Measurements from ENCODE around the gene HHEX.

Gene HHEX

DNA sequence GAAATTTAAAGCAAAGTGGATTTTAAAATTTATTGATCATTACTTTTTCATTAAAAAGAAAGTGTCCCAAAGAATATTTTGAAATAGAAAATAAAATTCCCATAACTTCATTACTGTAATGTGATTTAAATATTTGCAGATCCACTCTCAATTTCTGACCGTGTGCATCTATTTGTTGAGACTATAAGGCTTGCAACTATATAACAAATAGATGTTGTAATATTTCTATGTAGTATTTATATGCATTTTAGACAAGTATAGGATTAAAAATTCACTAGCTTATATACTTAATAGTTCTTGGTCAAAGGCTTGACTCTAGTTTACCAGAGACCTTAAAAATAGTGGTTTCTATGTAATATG is 3.8 kb downstream of the HHEX start:
- DNase-seq = no peak

GRCh38 chr10:92695679-92696605 is 6.2 kb downstream of the HHEX start:
- no peak for DNase-seq

DNA sequence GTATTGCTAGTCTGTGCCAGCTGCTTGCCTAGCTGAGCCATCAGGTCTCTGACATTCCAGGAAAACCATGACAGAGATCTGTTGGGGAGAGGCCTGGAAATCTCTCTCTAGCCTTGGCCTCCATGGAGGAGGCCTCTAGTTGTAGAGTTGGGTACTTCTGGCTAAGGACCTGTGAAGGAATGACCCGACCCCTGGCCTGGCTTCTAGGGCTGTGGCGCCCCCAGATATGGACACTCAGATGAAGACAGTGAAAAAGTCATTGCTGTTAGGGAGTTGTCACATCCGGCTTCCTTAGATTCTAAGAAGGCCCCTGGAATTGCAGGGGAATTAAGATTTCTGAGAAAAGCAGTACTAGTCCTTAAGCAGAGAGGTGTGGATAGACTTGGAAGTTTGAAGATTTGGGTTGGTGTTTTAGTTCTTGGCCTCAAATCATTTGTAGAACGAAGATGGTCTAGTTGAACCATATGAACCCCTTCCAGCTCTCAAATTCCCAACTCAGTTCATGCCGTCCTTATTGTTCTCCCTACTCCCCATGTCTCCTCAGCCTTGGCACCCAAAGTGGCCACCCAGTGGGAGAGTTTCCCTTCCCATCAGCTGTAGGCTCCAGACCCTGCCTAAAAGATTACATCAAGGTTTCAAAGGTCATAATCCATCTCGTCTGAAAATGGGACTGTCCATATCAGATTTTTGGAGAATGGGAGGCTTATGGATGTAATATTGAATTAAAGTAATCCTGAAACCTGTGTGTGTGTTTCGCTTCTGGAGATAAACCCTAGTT is 7.0 kb downstream of the HHEX start:
- DNase-seq = no peak

DNA sequence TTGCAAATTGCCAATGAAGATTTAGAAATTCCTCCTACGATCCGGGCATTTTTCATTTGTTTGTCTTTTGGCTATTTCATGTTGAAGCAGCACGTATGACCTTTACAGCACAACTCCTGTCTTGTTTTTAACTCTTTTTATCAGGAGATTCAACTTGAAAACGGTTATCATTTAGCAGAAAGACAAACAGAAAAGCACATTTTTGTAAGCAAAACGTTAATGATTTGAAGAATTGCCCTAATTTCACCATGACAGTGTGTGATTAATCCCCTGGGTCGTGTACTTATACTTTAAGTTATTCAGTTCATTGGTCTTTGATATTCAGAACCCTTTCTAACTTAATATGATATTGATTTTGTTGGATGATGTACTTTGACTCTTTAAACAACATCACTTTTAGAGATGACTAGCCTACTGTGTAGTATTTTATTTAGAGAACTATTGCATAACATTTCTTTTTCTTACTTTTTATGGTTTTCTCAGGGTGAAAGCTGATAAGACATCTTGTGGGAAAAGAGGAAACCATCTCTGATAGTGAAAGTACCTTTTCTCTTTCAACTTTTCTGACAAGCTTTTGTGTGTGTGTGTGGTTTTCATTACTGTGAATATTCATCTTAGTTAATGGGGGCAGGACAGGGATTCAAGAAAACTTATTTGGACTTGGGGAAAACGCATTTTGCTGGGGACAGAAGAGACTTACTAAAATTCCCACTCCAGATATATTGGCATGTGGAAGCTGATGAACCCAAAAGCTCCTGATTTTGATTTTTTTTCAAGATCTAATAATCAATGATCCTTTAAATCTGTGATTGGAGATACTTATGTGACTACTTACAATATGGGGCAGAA is 8.1 kb downstream of the HHEX start:
- no peak for DNase-seq

DNA sequence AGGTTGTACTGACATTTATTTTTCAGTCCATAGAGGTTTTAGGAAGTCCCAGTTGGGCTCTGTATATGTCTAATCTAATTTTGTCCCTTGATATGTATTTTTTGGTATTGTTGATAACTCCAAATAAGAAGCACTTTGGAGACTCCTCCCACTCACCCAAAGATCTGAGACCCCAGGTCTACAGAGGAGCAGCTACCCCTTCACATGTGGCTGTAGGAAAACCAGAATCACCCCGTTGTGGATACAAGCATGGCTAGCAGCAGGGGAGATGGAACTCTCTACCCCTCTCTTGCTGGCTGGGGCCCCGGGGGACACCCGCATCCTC is 9.4 kb downstream of the HHEX start:
- DNase-seq = no peak

- peak in 1 of 2 experiments; percentile 24 for DNase-seq
These were observed 10.0 kb downstream of the HHEX start for GRCh38 chr10:92699518-92700381.

GRCh38 chr10:92702301-92702916 is 12.7 kb downstream of the HHEX start:
- DNase-seq = no peak

DNA sequence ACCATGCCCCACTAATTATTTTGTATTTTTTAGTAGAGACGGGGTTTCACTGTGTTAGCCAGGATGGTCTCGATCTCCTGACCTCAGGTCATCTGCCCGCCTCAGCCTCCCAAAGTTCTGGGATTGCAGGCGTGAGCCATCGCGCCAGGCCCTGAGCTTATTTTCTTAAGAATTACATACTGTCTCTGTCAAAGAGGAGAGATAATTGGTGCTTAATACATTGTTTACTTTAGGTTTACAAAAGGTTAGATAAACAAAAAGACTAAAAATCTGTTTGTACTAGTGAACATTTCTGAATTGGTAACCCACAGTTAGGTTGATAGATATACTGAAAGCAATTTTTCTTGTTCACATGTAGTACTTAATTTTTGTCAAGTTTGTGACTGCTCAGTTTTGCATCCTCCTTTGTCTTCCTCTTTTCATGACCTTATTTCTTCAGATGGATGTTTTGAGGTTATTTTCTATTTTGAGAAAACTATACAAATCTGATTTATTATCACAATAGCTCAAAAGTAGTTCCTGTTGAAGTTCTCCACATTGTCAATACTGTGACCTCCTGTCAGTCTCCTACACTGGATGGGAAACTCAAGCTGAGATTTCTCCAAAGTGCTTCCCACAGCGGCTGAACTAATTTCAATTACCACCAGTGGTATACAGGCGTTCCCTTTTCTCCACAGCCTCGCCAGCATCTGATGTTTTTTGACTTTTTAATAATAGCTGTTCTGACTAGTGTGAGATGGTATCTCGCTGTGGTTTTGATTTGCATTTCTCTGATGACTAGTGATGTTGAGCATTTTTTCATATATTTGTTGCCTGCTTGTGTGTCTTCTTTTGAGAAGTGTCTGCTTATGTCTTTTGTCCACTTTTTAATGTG is 22.5 kb downstream of the HHEX start:
- no peak for DNase-seq

GRCh38 chr10:92714152-92714845 is 24.5 kb downstream of the HHEX start:
- DNase-seq = no peak

- DNase-seq = no peak
These were observed 25.1 kb downstream of the HHEX start for GRCh38 chr10:92714872-92715271.

- no peak for DNase-seq
These were observed 30.5 kb downstream of the HHEX start for GRCh38 chr10:92719991-92720830.

DNA sequence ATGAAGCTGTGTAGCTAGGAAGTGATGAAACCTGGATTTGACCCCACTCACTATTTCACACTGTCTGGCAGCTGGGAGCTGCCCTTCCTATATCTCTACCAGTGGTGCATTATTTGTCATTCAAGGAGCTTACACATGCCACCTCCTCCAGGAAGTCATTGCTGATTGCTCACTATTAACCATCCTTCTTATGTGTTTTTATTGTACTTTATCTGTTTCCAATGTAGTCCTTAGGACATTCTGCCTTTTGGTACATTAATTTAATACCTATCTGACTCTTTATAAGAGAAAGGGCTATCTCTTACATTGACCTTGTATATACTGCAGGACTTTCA is 31.0 kb downstream of the HHEX start:
- no peak for DNase-seq

- DNase-seq = no peak
These were observed 32.6 kb downstream of the HHEX start for GRCh38 chr10:92722349-92722748.

DNA sequence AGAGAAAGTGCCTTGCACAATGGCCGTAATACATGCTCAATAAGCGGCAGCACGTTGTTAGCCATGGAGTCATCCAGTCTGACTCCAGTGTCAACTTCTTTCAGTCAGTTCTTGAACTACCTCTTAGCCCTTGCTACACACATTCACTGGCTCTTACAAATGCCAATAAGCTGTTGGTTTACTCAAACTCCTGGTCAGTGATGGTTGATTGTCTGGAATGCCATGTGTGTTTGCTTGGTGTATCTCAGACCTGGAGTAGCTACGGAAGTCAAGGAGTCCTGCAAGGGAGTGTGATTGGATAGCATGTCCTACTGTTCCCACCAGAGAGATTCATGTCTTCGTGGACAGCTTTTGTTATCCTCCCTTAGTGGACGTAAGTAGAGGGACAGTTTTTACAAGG is 37.4 kb downstream of the HHEX start:
- DNase-seq = no peak

GRCh38 chr10:92727550-92727949 is 37.8 kb downstream of the HHEX start:
- DNase-seq = no peak

DNA sequence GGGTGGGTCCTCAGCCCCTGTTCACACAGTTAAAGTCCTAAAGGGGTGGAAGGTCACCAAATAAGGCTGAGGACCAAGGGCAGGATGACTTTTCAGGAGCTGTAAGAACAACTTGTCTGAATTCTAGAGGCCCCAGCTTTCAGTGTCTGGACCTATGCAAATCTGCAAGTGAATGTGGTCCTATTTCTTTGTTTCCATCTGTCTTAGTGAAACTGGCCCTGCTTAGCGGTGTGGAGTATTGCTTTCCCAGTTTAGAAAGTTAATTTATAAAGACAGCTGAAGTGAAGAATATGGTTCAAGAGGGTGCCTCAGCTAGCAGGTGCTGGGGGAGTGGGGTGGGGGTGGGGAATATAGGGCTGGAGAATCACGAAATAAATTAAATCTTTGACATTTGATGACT is 40.1 kb downstream of the HHEX start:
- DNase-seq = no peak

DNA sequence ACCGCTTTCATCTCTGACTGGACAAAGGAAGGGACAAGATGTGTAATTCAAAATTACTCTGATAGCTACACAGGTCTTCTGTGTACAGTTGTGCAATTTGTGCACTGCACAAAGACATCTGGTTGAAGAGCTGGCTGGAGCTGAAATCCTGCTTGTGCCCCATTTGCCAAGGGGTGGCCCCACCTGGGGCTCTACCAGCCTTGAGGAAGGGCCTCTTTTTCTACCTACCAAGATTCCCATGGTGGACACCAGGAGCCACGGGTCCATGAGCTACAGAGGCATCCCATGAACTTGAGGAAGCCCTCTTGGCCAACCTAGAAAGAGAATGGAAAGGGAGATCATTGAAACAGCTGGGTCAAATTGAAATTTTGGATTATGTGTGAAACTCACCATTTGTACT is 43.2 kb downstream of the HHEX start:
- DNase-seq = no peak

GRCh38 chr10:92734301-92734700 is 44.5 kb downstream of the HHEX start:
- no peak for DNase-seq

DNA sequence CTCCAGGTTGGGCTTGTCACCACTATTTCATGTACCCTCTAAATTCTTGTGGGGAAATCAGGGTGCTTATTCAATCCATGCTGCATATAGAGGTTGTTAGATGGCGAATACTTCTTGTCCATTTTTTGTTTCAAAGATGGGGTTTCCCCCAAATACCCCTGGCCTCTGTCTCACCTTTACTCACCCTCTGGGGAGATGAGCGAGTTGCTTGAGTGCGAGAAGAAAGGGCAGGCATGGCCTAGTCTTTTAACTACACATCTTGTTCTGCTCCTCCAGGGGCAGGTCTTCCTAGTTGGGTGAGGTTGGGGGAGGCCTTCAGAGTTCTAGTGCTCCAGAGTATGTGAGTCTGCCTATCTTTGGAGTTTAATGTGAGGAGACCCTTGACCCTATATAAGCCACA is 46.2 kb downstream of the HHEX start:
- DNase-seq = no peak

Data from NCI-H524 (cell line).